Activated CD8-positive, alpha-beta T cell treated with anti-CD3 and anti-CD28 coated beads for 36 hours (primary cell): Measurements from ENCODE around the gene TMPRSS9. TPM values are rescaled to one million over a fixed set of nuclear protein-coding genes. Genes with fewer than 3 reads are reported as not detected.

Source experiments
- ATAC-seq: fragments of 200-7000 bp; cut with Tn5 transposase; one replicate; pipeline ENCODE4 v1.10.0; 2021; ENCODE audit warnings: mild to moderate bottlenecking, moderate library complexity
- CTCF ChIA-PET: fragments of 350-600 bp; sonication (Branson Sonifier 250); formaldehyde crosslinking; loops from one replicate; lab custom pipeline; 2021; ENCODE audit warnings: antibody characterized with exemption; lab: Charles Lee
- POLR2A ChIA-PET: fragments of 350-600 bp; sonication (Branson Sonifier 250); formaldehyde crosslinking; loops from one replicate; lab custom pipeline; 2021; ENCODE audit warnings: antibody characterized with exemption; lab: Charles Lee
- DNase-seq: peaks from one replicate; pipeline ENCODE4 v3.0.0-alpha.2; 2020
- H3K27ac Mint-ChIP-seq: one replicate; pipeline ENCODE4 v1.8.0; 2021; ENCODE audit warnings: mild to moderate bottlenecking, mixed read lengths
- H3K27me3 Mint-ChIP-seq: one replicate; pipeline ENCODE4 v1.8.0; 2021; ENCODE audit warnings: mixed read lengths
- H3K36me3 Mint-ChIP-seq: one replicate; pipeline ENCODE4 v1.8.0; 2021; ENCODE audit warnings: low read depth, mixed read lengths
- H3K4me1 Mint-ChIP-seq: one replicate; pipeline ENCODE4 v1.8.0; 2021; ENCODE audit warnings: low read depth, mixed read lengths
- H3K4me3 Mint-ChIP-seq: one replicate; pipeline ENCODE4 v1.8.0; 2021; ENCODE audit warnings: mild to moderate bottlenecking, moderate library complexity, mixed read lengths
- H3K9me3 Mint-ChIP-seq: one replicate; pipeline ENCODE4 v1.8.0; 2021; ENCODE audit warnings: mixed read lengths
- CTCF ChIP-seq: fragments of 200-600 bp; IDR thresholded peaks from one replicate; pipeline ENCODE4 v1.8.0; 2022; ENCODE audit warnings: antibody characterized with exemption, mild to moderate bottlenecking
- intact Hi-C: fragments of 100-400 bp; cut with micrococcal nuclease; formaldehyde crosslinking; loops from one replicate; pipeline ENCODE4 v1.10.0; 2022
- total RNA-seq, 2 experiments: library from RNA; stranded (reverse); gene quantifications; one replicate each; pipeline ENCODE4 v1.2.3, GENCODE V29; 2021

The TMPRSS9 gene
- total RNA-seq, 2 experiments from 2014 or later = not detected

GRCh38 chr19:2431318-2432055 is 71.4 kb downstream of the TMPRSS9 start:
- Mint-ChIP-seq H3K27me3 (no peaks in the 10 kb centered on the region), H3K36me3 (peaks cover 20% of the 10 kb centered on the region), H3K4me1 (peaks cover 5% of the 10 kb centered on the region), H3K4me3 (no peak overlapping the region), H3K27ac (no peak overlapping the region), H3K9me3 (no peaks in the 10 kb centered on the region)
- ChIA-PET POLR2A (interaction anchor here (0.9 kb wide), 1 partner anchor 196 kb away, joined by 3 read pairs; no protein-coding TSS in a partner anchor), CTCF (no interaction called here)
- no peak for ATAC-seq
- TF ChIP-seq CTCF = no peak
- no peak for DNase-seq
- intact Hi-C loops = no loop called here

GRCh38 chr19:2432131-2432848 is 72.2 kb downstream of the TMPRSS9 start:
- intact Hi-C loops = no loop called here
- Mint-ChIP-seq H3K27ac (no peak overlapping the region), H3K9me3 (no peaks in the 10 kb centered on the region), H3K27me3 (no peaks in the 10 kb centered on the region), H3K4me1 (peaks cover 2% of the 10 kb centered on the region), H3K4me3 (no peak overlapping the region), H3K36me3 (peaks cover 16% of the 10 kb centered on the region)
- ChIA-PET POLR2A (no interaction called here), CTCF (no interaction called here)
- DNase-seq (no peak), ATAC-seq (no peak)
- TF ChIP-seq CTCF = no peak

GRCh38 chr19:2433854-2434253 is 73.8 kb downstream of the TMPRSS9 start:
- Mint-ChIP-seq H3K4me1 (no peaks in the 10 kb centered on the region), H3K36me3 (peaks cover 18% of the 10 kb centered on the region), H3K9me3 (no peaks in the 10 kb centered on the region), H3K27ac (no peak overlapping the region), H3K4me3 (no peak overlapping the region), H3K27me3 (no peaks in the 10 kb centered on the region)
- no peak for ATAC-seq
- no peak for DNase-seq
- intact Hi-C loops = no loop called here
- TF ChIP-seq CTCF = no peak
- ChIA-PET CTCF (no interaction called here), POLR2A (no interaction called here)

GRCh38 chr19:2434267-2434666 is 74.2 kb downstream of the TMPRSS9 start:
- no peak overlapping the region for H3K4me3 Mint-ChIP-seq
- no peaks in the 10 kb centered on the region for H3K9me3 Mint-ChIP-seq
- intact Hi-C loops = no loop called here
- ATAC-seq (no peak), DNase-seq (no peak)
- ChIA-PET CTCF (no interaction called here), POLR2A (interaction anchor here (0.9 kb wide), 1 partner anchor 13 kb away, joined by 3 read pairs; no protein-coding TSS in a partner anchor)
- no peaks in the 10 kb centered on the region for H3K4me1 Mint-ChIP-seq
- no peaks in the 10 kb centered on the region for H3K27me3 Mint-ChIP-seq
- TF ChIP-seq CTCF = no peak
- peaks cover 18% of the 10 kb centered on the region for H3K36me3 Mint-ChIP-seq
- H3K27ac Mint-ChIP-seq = no peak overlapping the region

GRCh38 chr19:2434721-2435265 is 74.7 kb downstream of the TMPRSS9 start:
- Mint-ChIP-seq H3K36me3 (peaks cover 16% of the 10 kb centered on the region), H3K4me1 (no peaks in the 10 kb centered on the region), H3K27ac (no peak overlapping the region), H3K9me3 (no peaks in the 10 kb centered on the region), H3K4me3 (no peak overlapping the region), H3K27me3 (no peaks in the 10 kb centered on the region)
- intact Hi-C loops = no loop called here
- no peak for ATAC-seq
- ChIA-PET POLR2A (interaction anchor here (0.9 kb wide), 1 partner anchor 13 kb away, joined by 3 read pairs; no protein-coding TSS in a partner anchor), CTCF (no interaction called here)
- DNase-seq = no peak
- TF ChIP-seq CTCF = no peak
